DOHH2 (cell line): ENCODE data around the gene CPXM1.

Experiments used
- EZH2phosphoT487 ChIP-seq: fragments of 200-600 bp; sonication (generic); IDR thresholded peaks from 2 replicates; pipeline ENCODE4 v1.6.1; 2017; ENCODE audit warnings: borderline replicate concordance, mild to moderate bottlenecking, antibody characterized with exemption, low read length, moderate library complexity, mixed read lengths
- TF ChIP-seq, protein P1 (sequence below): fragments of 200-600 bp; sonication (generic); IDR thresholded peaks from one replicate; pipeline ENCODE4 v1.5.1; 2014; ENCODE audit warnings: antibody characterized with exemption, mild to moderate bottlenecking, low read depth, low read length; ENCODE audit not compliant: poor library complexity, severe bottlenecking

DNA sequence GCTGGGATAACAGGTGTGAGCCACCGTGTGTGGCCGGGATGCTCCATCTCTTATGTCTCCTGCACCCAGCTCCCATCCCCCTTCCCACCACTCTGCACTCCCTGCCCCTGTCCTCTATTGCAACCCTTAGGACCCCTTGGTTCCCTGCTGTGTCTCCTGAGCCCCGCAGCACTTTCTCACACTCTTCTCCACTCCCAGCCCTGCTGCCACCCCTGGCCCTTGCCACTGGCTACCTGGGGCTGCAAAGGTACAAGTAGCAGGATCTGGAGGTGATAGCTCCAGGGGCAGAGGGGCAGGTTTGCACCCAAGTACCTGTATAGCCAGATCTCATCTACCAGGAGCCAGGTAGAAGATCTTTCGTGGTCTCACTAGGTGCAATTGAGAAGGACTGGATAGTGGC, 6.6 kb upstream of the CPXM1 start:
- TF ChIP-seq, protein P1, sequence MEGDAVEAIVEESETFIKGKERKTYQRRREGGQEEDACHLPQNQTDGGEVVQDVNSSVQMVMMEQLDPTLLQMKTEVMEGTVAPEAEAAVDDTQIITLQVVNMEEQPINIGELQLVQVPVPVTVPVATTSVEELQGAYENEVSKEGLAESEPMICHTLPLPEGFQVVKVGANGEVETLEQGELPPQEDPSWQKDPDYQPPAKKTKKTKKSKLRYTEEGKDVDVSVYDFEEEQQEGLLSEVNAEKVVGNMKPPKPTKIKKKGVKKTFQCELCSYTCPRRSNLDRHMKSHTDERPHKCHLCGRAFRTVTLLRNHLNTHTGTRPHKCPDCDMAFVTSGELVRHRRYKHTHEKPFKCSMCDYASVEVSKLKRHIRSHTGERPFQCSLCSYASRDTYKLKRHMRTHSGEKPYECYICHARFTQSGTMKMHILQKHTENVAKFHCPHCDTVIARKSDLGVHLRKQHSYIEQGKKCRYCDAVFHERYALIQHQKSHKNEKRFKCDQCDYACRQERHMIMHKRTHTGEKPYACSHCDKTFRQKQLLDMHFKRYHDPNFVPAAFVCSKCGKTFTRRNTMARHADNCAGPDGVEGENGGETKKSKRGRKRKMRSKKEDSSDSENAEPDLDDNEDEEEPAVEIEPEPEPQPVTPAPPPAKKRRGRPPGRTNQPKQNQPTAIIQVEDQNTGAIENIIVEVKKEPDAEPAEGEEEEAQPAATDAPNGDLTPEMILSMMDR, result no peak
- no peak for TF ChIP-seq EZH2phosphoT487
